Activated T-helper 1 cell treated with anti-CD3 and anti-CD28 coated beads, Interleukin-2, amount 50 U/mL, for 16 hours (primary cell): ENCODE data around the gene FGF16.
"Not testable (repeated sequence)": the region's sequence is repeated elsewhere in the genome, so short reads cannot be mapped to it uniquely, and the experiment has no call there.

ENCODE experiments used
- DNase-seq, 2 donors: peaks; one replicate each; pipeline ENCODE4 v3.0.0-alpha.2; 2020; ENCODE audit warnings: low read depth in 1 of 2, low spot score in 1 of 2

FGF16 gene

DNA sequence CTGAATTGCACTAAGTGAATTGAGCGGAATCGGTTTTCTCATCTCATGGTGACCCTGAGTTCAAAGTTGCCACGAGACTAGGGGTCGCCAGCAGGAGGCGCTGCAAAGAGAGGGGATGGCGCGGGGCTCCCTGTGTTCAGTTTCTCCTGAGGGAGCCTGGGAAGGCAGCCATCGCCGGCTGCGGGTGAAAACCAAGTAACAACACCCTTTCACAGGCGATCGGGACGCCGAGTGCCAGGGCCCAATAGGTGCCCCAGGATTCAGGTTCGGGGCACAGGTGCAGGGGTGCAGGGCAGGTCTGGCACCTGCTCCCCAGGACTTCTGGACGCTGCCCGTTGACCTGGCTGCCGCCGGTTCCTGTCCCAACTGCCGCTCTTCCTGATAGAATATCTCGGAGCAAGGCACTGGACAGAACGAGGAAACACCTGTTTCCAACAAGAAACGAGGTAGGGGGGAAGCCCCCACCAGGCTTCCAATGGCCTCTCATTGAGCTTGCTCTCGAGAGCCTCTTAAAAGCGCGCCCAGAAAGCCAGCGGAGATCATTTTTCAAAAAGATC, 1.1 kb upstream of the FGF16 start:
- DNase-seq: no peak

DNA sequence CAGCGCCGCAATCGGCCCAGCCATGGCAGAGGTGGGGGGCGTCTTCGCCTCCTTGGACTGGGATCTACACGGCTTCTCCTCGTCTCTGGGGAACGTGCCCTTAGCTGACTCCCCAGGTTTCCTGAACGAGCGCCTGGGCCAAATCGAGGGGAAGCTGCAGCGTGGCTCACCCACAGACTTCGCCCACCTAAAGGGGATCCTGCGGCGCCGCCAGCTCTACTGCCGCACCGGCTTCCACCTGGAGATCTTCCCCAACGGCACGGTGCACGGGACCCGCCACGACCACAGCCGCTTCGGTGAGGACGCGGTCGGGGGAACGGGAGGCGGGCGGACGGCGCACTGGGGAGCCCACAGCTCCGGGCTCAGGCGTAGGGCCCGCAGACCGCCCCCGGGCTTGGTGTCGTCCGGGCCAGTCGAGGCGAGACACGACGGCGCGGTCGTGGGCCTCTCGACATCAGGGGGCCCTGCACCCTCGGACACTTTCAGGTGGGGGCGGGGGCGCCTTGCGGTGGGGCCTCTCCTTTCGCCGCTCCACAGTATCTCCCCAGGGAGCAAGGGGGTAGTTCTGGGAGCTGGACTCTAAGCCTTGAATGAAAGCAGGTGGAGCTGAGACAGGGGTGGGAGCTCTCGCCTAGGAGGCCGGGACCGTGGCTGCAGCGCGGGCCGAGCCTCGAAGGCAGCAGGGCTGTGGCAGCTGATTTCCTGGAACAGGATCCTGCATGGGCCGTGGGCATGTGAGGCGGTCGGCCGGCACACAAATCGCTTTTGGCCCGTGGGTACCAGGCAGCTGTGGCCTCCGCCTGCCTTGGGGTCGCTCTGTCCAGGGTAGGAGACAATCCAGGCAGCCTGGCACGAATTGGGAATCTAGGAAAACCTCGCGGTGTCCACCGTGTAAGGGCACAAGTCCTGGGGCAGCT, 722 bp downstream of the FGF16 start:
- DNase-seq: no peak

DNA sequence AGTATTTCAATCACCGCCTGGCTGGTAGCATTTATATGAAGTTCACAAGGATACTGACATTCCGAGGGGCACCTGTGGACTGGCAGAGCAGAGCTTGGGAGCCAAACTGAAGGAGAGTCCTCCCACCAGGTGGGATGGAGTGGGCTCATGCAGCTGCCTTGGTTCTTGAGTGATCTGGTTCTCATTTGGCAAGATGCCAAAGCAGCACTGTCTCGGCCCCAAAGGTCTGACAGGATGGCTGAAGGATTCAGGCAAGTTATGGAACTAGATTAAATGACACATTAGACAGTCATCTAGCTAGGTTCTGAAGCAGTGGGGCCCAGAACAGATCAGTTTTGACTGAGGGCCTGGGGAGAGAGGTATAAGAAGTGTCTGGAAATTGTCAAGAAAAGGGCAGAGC, 3.2 kb downstream of the FGF16 start:
- DNase-seq: no peak

DNA sequence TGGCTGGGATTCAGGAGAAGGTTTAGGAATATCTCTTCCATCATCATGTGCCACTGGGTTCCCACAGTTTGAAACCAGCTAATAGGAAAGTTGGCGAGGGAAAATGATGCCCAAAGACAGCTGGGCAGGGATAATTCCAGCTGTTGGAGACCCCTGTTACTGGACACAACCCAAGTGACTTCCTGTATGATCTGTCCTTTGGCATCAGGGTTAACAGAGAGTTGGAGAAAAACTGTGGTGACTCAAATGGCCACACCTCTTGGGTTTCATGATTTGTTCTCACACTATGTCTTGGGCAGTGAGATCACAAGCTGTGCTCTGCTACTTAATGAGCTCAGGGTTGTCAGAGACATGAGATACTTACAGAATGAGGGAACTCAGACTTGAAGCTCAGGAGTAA, 3.8 kb downstream of the FGF16 start:
- no peak for DNase-seq

- DNase-seq: no peak
These were observed 6.0 kb downstream of the FGF16 start for GRCh38 chrX:77453190-77453589.

- no peak for DNase-seq
These were observed 8.2 kb downstream of the FGF16 start for GRCh38 chrX:77455437-77455836.

- DNase-seq: no peak
These were observed 36.9 kb downstream of the FGF16 start for GRCh38 chrX:77484045-77484444.

DNA sequence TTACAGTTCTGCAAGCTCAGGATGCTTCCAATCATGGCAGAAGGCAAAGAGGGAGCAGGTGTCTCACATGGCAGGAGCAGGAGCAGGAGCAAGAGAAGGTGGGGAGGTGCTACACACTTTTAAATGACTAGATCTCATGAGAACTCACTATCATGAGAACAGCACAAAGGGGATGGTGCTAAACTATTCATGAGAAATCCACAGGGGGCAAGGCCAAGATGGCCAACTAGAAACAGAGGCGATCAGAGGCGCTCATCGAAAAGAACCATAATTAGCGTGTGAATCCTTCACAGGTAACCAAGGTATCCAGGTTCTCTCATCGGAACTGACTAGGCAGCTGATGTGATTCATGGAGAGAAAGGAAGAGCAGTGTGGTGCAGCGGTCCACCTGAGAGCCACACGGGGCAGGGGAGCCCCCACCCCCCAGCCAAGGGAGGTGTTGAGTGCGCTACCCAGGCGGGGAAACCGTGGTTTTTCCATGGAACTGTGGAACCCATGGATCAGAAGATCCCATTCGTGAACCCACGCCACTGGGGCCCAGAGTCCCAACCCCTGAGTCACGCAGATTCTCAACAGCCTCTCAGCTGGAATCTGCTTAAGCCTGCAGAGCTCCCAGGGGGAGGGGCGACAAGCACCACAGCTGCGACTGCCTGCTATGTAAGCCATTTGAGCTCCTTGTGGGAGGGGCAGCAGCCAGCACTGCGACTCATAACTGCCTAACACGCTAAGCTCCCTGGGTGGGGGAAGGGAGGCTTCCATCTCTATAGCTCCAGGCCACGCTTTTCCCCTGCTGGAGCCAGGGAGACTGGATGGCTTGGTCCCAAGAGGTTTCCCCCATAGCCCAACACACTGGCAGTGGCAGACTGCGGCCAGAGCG, 46.7 kb downstream of the FGF16 start:
- no peak for DNase-seq

DNA sequence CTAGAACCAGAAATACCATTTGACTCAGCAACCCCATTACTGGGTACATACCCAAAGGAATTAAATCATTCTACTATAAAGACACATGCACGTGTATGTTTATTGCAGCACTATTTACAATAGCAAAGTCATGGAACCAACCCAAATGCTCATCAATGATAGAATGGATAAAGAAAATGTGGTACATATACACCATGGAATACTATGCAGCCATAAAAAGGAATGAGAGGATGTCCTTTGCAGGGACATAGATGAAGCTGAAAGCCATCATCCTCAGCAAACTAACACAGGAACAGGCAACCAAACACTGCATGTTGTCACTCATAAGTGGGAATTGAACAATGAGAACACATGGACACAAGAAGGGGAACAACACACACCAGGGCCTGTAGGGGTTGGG, 53.0 kb downstream of the FGF16 start:
- not testable (repeated sequence) for DNase-seq

- DNase-seq: no peak
These were observed 55.8 kb downstream of the FGF16 start for GRCh38 chrX:77502951-77503525.

- no peak for DNase-seq
These were observed 58.0 kb downstream of the FGF16 start for GRCh38 chrX:77505227-77505626.
